Lung (tissue), 12 donors: ENCODE measurements around the gene TCEA2. TPM values are rescaled to one million over a fixed set of nuclear protein-coding genes. Genes with fewer than 3 reads are reported as not detected.
A peak's percentile ranks its signal among the peaks of the same experiment; 100 is the strongest.

Experiments used
- ATAC-seq: fragments of 200-7000 bp; cut with Tn5 transposase; one replicate; pipeline ENCODE4 v1.9.1; 2020; ENCODE audit warnings: moderate number of reproducible peaks; ENCODE audit not compliant: insufficient read depth, low FRiP score
- DNase-seq, 3 donors: peaks; one replicate each; pipeline ENCODE4 v3.0.0-alpha.2; 2013 to 2017
- H3K27ac ChIP-seq, 2 donors: one replicate each; pipeline ENCODE4 v1.5.1; 2013; ENCODE audit warnings: mild to moderate bottlenecking in 2 of 2, moderate library complexity in 2 of 2, control low read depth in 1 of 2, inconsistent platforms in 1 of 2, low read depth in 1 of 2, low read length in 1 of 2
- H3K27me3 ChIP-seq, 3 donors: one replicate each; pipeline ENCODE4 v1.5.1; 2013; ENCODE audit warnings: low read length in 2 of 3; ENCODE audit not compliant: control insufficient read depth in 3 of 3, insufficient read depth in 3 of 3
- H3K36me3 ChIP-seq, 4 donors: one replicate each; pipeline ENCODE4 v1.5.1; 2013; ENCODE audit warnings: low read length in 4 of 4, mild to moderate bottlenecking in 1 of 4, moderate library complexity in 1 of 4; ENCODE audit not compliant: control insufficient read depth in 4 of 4, insufficient read depth in 4 of 4
- H3K4me1 ChIP-seq, 5 donors: one replicate each; pipeline ENCODE4 v1.5.1; 2013; ENCODE audit warnings: low read length in 5 of 5, mild to moderate bottlenecking in 2 of 5, moderate library complexity in 1 of 5; ENCODE audit not compliant: control insufficient read depth in 5 of 5, insufficient read depth in 5 of 5
- H3K4me3 ChIP-seq: one replicate; pipeline ENCODE4 v1.5.1; 2013; ENCODE audit warnings: mild to moderate bottlenecking, control low read depth, moderate library complexity
- H3K9ac ChIP-seq, 2 donors: one replicate each; pipeline ENCODE4 v1.5.1; 2013; ENCODE audit warnings: low read length in 2 of 2, control low read depth in 1 of 2; ENCODE audit not compliant: insufficient read depth in 1 of 2
- H3K9me3 ChIP-seq, 4 donors: one replicate each; pipeline ENCODE4 v1.5.1; 2013; ENCODE audit warnings: low read length in 3 of 4, mild to moderate bottlenecking in 1 of 4, moderate library complexity in 1 of 4; ENCODE audit not compliant: control insufficient read depth in 4 of 4, insufficient read depth in 3 of 4
- WGBS, 2 donors: extraction: QIAGEN DNeasy Blood & Tissue Kit; methylation state at CpG; one replicate each; pipeline ENCODE4 v1.1.7; 2013; 5-methylcytosine and 5-hydroxymethylcytosine counted together
- polyA plus RNA-seq, 2 donors: library from polyadenylated mRNA; stranded (reverse); fragments of 200-250 nt; gene quantifications; one replicate each; pipeline ENCODE4 v1.2.1, GENCODE V29; 2013
- total RNA-seq, 2 donors: library from RNA; depleted of rRNA in 1 of 2; stranded (reverse); fragments of >200 nt in 1 of 2; gene quantifications; one replicate each; pipeline ENCODE4 v1.2.1, GENCODE V29; 2014 to 2021
- TF ChIP-seq, protein P1 (sequence below): IDR thresholded peaks from 2 replicates; pipeline ENCODE4 v1.5.1; 2012; ENCODE audit warnings: mild to moderate bottlenecking; ENCODE audit errors: control extremely low read depth, extremely low read depth
- donor health status: control.
- donor health status: control.
- donor health status: Bipolar disorder and iron deficiency.
- donor health status: healthy.
- donor health status: DM: yes; HTN: yes; CAD: no.

The TCEA2 gene
- total and polyA plus RNA-seq, 4 donors: 18.3 to 32.9 (median 30.7) TPM

DNA sequence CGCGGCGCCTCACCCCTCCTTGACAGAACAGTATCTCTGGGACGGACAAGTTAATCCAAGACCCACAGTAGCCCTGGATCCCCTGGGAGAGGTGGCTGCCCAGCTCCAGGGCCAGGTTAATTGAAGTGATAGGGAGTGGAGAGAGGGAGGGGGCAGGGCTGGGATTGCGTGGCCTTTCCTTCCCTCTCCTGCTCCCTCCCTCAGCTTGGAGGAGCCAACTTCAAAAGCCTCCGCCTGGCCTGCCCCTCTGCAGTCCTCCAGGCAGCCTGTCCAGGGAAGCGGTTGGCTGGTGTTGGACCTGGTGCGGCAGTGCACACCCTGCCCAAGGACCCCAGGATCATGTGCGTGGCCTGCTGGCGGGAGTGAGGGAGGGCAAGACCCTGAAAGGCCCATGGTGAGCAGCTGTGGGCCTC, 27.1 kb upstream of the TCEA2 start, which contains the start of gene C20orf204:
Gene C20orf204 (plus strand): TSS at position 250 of the 413 bp plus-strand sequence. CDS start 142 bp downstream, at position 392.
- DNase-seq (peak in 1 of 3 donors; percentile 29), ATAC-seq (no peak)
- Histone ChIP-seq H3K4me3 (no peak within 1 kb of the TSS), H3K9ac (no peak within 1 kb of the TSS), H3K36me3 (peaks cover 4 to 31% (median 10%) of the 10 kb centered on the region in 4 donors), H3K27me3 (peaks cover 0 to 22% (median 11%) of the 10 kb centered on the region in 3 donors), H3K4me1 (peaks cover 0 to 15% (median 8%) of the 10 kb centered on the region in 5 donors), H3K9me3 (no peaks in the 10 kb centered on the region), H3K27ac (no peak within 1 kb of the TSS)
- TF ChIP-seq, protein P1, sequence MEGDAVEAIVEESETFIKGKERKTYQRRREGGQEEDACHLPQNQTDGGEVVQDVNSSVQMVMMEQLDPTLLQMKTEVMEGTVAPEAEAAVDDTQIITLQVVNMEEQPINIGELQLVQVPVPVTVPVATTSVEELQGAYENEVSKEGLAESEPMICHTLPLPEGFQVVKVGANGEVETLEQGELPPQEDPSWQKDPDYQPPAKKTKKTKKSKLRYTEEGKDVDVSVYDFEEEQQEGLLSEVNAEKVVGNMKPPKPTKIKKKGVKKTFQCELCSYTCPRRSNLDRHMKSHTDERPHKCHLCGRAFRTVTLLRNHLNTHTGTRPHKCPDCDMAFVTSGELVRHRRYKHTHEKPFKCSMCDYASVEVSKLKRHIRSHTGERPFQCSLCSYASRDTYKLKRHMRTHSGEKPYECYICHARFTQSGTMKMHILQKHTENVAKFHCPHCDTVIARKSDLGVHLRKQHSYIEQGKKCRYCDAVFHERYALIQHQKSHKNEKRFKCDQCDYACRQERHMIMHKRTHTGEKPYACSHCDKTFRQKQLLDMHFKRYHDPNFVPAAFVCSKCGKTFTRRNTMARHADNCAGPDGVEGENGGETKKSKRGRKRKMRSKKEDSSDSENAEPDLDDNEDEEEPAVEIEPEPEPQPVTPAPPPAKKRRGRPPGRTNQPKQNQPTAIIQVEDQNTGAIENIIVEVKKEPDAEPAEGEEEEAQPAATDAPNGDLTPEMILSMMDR: no peak
- WGBS, 2 donors: 72 to 77% methylated on average over 9 to 10 of the region's 10 CpGs

DNA sequence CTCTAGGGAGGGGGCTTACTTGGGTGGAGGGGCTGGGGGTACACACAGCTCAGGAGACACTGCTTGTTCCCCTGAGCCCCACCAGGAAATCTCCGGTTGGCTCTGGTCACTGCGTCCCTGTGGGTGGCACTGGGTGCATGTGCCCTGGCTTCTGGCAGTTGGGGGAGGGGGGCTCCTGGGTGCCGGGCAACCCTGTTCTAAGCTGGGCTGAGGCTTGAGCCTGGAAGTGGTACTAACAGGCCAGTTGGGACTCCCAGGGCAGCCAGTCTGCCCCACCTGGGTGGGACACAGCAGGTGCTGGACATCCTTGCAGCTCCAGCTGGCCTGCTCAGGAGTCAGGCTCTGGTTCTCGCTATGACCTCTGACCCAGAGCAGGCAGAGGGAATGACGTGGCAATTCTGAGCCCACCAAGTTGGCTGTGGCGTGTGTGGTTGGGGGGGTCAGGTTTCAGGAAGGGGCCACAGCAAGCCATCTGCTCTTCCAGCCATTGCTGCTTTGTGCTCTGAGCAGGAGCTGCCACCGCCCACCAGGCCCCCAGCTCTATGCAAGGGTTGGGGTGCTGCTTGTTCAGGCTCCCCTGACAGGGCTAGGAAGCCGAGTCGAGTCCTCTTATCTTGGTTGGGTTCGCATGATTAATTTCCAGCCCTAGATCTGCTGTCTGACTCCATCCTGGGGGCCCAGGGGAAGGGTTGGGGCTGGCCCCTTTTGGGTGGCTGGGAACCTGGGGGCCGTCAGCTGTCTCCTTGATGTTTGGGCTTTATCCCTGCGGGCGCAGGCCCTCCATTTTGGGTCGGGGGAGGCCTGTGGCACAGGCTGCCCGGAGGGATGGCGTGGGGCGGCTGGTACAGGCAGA, 26.4 kb upstream of the TCEA2 start:
- Histone ChIP-seq H3K27ac (no peak overlapping the region), H3K4me3 (no peak overlapping the region), H3K36me3 (peaks cover 4 to 29% (median 8%) of the 10 kb centered on the region in 4 donors), H3K9ac (no peak overlapping the region), H3K9me3 (no peaks in the 10 kb centered on the region), H3K4me1 (peaks cover 0 to 21% (median 8%) of the 10 kb centered on the region in 5 donors), H3K27me3 (peaks cover 0 to 24% (median 15%) of the 10 kb centered on the region in 3 donors)
- TF ChIP-seq, protein P1: no peak
- ATAC-seq (no peak), DNase-seq (no peak)
- WGBS, 2 donors: 63 to 66% methylated on average over 15 to 17 of the region's 17 CpGs

DNA sequence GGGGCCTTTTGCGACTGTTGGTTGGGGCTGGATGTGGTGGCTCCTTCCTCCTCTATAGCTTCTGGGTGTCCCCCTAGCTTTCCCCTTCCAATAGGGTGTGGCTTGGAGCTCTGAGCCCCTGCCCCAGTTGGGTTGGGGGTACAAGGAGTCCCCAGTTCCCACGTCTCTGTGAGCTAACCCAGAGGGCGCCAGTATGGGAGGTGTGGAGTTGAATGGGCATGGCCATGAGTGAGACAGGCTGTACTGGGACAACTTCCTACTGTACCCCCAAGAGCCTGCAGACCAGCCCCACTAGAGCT, 25.9 kb upstream of the TCEA2 start:
- Histone ChIP-seq H3K27ac (no peak overlapping the region), H3K4me3 (no peak overlapping the region), H3K9ac (no peak overlapping the region), H3K36me3 (peaks cover 2 to 24% (median 5%) of the 10 kb centered on the region in 4 donors), H3K4me1 (peaks cover 0 to 25% (median 12%) of the 10 kb centered on the region in 5 donors), H3K9me3 (no peaks in the 10 kb centered on the region), H3K27me3 (peaks cover 0 to 26% (median 21%) of the 10 kb centered on the region in 3 donors)
- 71 to 72% methylated on average over 3 of the region's 3 CpGs for WGBS, 2 donors
- TF ChIP-seq, protein P1: no peak
- DNase-seq (no peak), ATAC-seq (no peak)
